HL-60 (cell line): Measurements from ENCODE around the gene CD276.
"Not testable (repeated sequence)": the region's sequence is repeated elsewhere in the genome, so short reads cannot be mapped to it uniquely, and the experiment has no call there.

Source experiments
- DNase-seq, 2 experiments: peaks; one replicate each; pipeline ENCODE4 v3.0.0-alpha.2; 2010 to 2020; ENCODE audit warnings: low read depth in 1 of 2, low spot score in 1 of 2
- H3K27ac ChIP-seq: fragments of 250-450 bp; sonication (Bioruptor Pico); replicated peaks from 2 replicates; pipeline ENCODE4 v1.5.1; 2020; ENCODE audit warnings: mild to moderate bottlenecking, moderate library complexity
- H3K27me3 ChIP-seq: fragments of 250-450 bp; sonication (Bioruptor Pico); 2 replicates; pipeline ENCODE4 v1.5.1; 2021; ENCODE audit warnings: mild to moderate bottlenecking, moderate library complexity; ENCODE audit not compliant: insufficient read depth, poor library complexity, severe bottlenecking
- H3K4me3 ChIP-seq: replicated peaks from 2 replicates; pipeline ENCODE4 v1.5.1; 2011; ENCODE audit warnings: mild to moderate bottlenecking, control low read depth, low read length; ENCODE audit not compliant: insufficient read depth
- CTCF ChIP-seq: IDR thresholded peaks from one replicate; pipeline ENCODE4 v1.5.1; 2011; ENCODE audit warnings: low read length, control low read depth, inconsistent platforms; ENCODE audit not compliant: insufficient read depth
- GABPA ChIP-seq: IDR thresholded peaks from 2 replicates; pipeline ENCODE4 v1.6.1; 2012; ENCODE audit warnings: low read depth
- POLR2AphosphoS5 ChIP-seq: IDR thresholded peaks from 2 replicates; pipeline ENCODE4 v1.6.1; 2012; ENCODE audit warnings: low read depth
- REST ChIP-seq: IDR thresholded peaks from 2 replicates; pipeline ENCODE4 v1.6.1; 2012; ENCODE audit warnings: low read depth; ENCODE audit not compliant: insufficient replicate concordance
- SPI1 ChIP-seq: IDR thresholded peaks from 2 replicates; pipeline ENCODE4 v1.6.1; 2012; ENCODE audit warnings: low read depth, mild to moderate bottlenecking, borderline replicate concordance
- long read RNA-seq: library from polyadenylated mRNA; unstranded; transcript quantifications from one replicate; pipeline ENCODE4 v2.0.0, GENCODE V29; 2020

CD276 gene
- long read RNA-seq = 0 reads

GRCh38 chr15:73683777-73684580 lies at the start of gene CD276:
CD276 (plus strand) TSS chr15:73684383; CDS start chr15:73699640, 15,257 bp downstream.
- no peak for DNase-seq
- H3K27ac ChIP-seq = no peak within 1 kb of the TSS

GRCh38 chr15:73637527-73637926 lies 46.7 kb upstream of the CD276 start:
- H3K27me3 ChIP-seq = peaks cover 4% of the 10 kb centered on the region
- no peak for TF ChIP-seq REST
- H3K27ac ChIP-seq = no peak overlapping the region
- DNase-seq = no peak
- no peak overlapping the region for H3K4me3 ChIP-seq

More at GRCh38 chr15:73683777-73684580, at the start of gene CD276:
- H3K4me3 ChIP-seq = peak within 1 kb of the TSS; percentile 44
- peaks cover 33% of the 10 kb centered on the region for H3K27me3 ChIP-seq
- TF ChIP-seq REST (no peak), GABPA (no peak), POLR2AphosphoS5 (no peak), CTCF (no peak), SPI1 (no peak)

GRCh38 chr15:73639464-73639863 lies 44.7 kb upstream of the CD276 start:
- not testable (repeated sequence) for H3K27ac ChIP-seq, H3K4me3 ChIP-seq, H3K27me3 ChIP-seq, DNase-seq

GRCh38 chr15:73647259-73648013 lies 36.7 kb upstream of the CD276 start:
- no peak for TF ChIP-seq GABPA
- TF ChIP-seq POLR2AphosphoS5 = no peak
- no peak for TF ChIP-seq SPI1
- no peak for TF ChIP-seq CTCF
- TF ChIP-seq REST = no peak
- no peak overlapping the region for H3K27ac ChIP-seq
- no peak overlapping the region for H3K4me3 ChIP-seq
- no peak for DNase-seq
- H3K27me3 ChIP-seq = no peaks in the 10 kb centered on the region
